SK-N-MC (cell line): ENCODE results near the gene IQCF2.

ENCODE experiments used
- DNase-seq: peaks from one replicate; pipeline ENCODE4 v3.0.0-alpha.2; 2011; ENCODE audit warnings: low read depth, low spot score
- H3K27ac ChIP-seq: fragments of 200-600 bp; sonication (generic); 2 replicates; pipeline ENCODE4 v1.5.1; 2016; ENCODE audit warnings: mixed run types
- H3K36me3 ChIP-seq: fragments of 200-600 bp; sonication (generic); 2 replicates; pipeline ENCODE4 v1.6.1; 2017; ENCODE audit warnings: antibody characterized with exemption, low read length, mixed read lengths; ENCODE audit not compliant: insufficient read depth
- H3K4me3 ChIP-seq: fragments of 200-600 bp; sonication (generic); 2 replicates; pipeline ENCODE4 v1.5.1; 2016
- H3K9ac ChIP-seq: fragments of 200-600 bp; sonication (generic); 2 replicates; pipeline ENCODE4 v1.8.0; 2017; ENCODE audit warnings: mixed run types, mixed read lengths; ENCODE audit not compliant: insufficient read length
- H3K9me3 ChIP-seq: fragments of 200-600 bp; sonication (generic); 2 replicates; pipeline ENCODE4 v1.6.1; 2017; ENCODE audit warnings: low read depth, mild to moderate bottlenecking, antibody characterized with exemption, low read length, moderate library complexity, mixed read lengths
- EZH2 ChIP-seq: fragments of 200-600 bp; sonication (generic); IDR thresholded peaks from one replicate; pipeline ENCODE4 v1.6.1; 2017; ENCODE audit warnings: antibody characterized with exemption
- FOXP2 ChIP-seq: optimal IDR thresholded peaks from 2 replicates; pipeline ENCODE3; 2011; ENCODE audit warnings: mild to moderate bottlenecking, moderate library complexity; ENCODE audit not compliant: insufficient read depth; ENCODE audit errors: extremely low read length, control extremely low read depth
- POLR2AphosphoS5 ChIP-seq: IDR thresholded peaks from 2 replicates; pipeline ENCODE4 v1.6.1; 2012; ENCODE audit warnings: mild to moderate bottlenecking, low read depth, low read length, borderline replicate concordance

The IQCF2 gene

DNA sequence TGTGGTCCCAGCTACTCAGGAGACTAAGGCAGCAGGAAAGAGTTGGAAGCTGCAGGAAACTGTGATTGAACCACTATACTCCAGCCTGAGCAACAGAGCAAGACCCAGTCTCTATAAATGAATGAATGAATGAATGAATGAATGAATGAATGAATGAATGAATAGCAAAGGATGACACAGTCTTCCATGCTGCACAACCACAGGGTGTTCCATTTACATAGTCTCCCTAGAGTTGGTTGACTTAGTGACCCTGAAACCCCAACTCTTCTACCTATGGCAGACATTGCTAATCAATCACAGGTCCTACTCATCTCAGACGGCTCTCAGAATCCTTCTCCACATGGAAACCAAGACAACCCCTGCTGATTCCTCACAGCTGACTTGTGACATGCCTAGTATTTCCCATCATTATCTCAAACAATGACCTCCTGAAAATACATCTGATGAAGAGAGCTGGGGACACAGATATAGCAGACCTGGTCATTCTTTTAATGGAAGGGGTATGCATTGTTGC, 11.9 kb downstream of the IQCF2 start:
- no peak for DNase-seq

DNA sequence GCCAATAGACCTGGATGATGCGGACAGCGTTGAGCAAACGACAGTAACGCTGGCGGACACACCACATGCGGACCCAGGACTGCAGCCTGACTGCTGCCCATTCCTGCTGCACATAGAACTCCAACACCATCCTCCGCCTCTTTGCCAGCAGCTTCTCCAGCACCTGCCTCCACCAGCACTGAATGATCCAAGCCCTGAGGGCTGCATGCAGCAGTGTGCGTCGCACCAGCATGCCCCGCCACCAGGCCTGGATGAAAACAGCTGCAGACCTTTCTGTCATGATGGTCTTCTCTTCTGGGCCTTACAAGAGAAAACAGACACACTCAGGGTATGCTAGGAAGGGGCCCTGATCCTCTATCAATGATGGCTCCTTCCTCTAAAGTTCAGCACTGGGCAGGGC, 12.5 kb downstream of the IQCF2 start:
- H3K27ac ChIP-seq = no peak overlapping the region
- H3K9ac ChIP-seq = no peak overlapping the region
- H3K9me3 ChIP-seq = no peaks in the 10 kb centered on the region
- H3K36me3 ChIP-seq = no peaks in the 10 kb centered on the region
- no peak for TF ChIP-seq EZH2
- TF ChIP-seq FOXP2 = no peak
- no peak for TF ChIP-seq POLR2AphosphoS5
- no peak overlapping the region for H3K4me3 ChIP-seq
- DNase-seq = no peak

More for the DNA sequence above, 11.9 kb downstream of the IQCF2 start:
- Histone ChIP-seq H3K9ac (no peak overlapping the region), H3K36me3 (no peaks in the 10 kb centered on the region), H3K9me3 (no peaks in the 10 kb centered on the region), H3K4me3 (no peak overlapping the region), H3K27ac (no peak overlapping the region)
- TF ChIP-seq FOXP2 (no peak), EZH2 (no peak), POLR2AphosphoS5 (no peak)

- no peaks in the 10 kb centered on the region for H3K9me3 ChIP-seq
- H3K36me3 ChIP-seq = no peaks in the 10 kb centered on the region
- no peak for DNase-seq
- TF ChIP-seq EZH2 = no peak
- no peak for TF ChIP-seq FOXP2
- H3K4me3 ChIP-seq = no peak overlapping the region
- no peak overlapping the region for H3K9ac ChIP-seq
- no peak overlapping the region for H3K27ac ChIP-seq
These were observed 13.0 kb downstream of the IQCF2 start for GRCh38 chr3:51874411-51874810.

DNA sequence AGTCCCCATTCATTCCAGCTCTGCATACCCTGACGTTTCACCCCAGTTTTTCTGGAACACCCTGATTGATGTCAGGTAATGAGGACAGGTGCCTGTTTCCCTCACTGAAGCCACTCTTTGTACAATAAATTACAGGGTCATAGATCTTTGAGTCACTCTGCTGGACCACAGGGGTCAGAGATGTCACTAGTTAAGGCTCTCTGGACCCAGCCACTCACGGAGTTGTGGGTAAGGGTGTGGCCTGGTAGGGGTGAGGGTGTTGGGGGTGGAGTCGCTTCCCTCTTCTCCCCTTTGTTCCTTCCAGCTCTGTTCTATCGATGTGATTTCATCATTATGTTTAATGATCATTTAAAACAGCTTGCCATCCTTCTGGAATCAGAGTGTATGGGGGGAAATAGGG, 13.5 kb downstream of the IQCF2 start:
- no peak overlapping the region for H3K27ac ChIP-seq
- no peak for DNase-seq
- TF ChIP-seq POLR2AphosphoS5 = no peak
- no peak for TF ChIP-seq FOXP2
- TF ChIP-seq EZH2 = no peak

GRCh38 chr3:51875501-51875900, 14.1 kb downstream of the IQCF2 start, which contains the start of gene IQCF5:
Gene IQCF5, minus strand, starts transcription at chr3:51875601. Its CDS starts 70 bp downstream, at chr3:51875531.
- H3K36me3 ChIP-seq = no peaks in the 10 kb centered on the region
- DNase-seq = no peak
- H3K27ac ChIP-seq = no peak within 1 kb of the TSS
- H3K9me3 ChIP-seq = no peaks in the 10 kb centered on the region
- TF ChIP-seq FOXP2 (no peak), POLR2AphosphoS5 (no peak), EZH2 (no peak)
- H3K9ac ChIP-seq = no peak within 1 kb of the TSS
- H3K4me3 ChIP-seq = no peak within 1 kb of the TSS

More for the DNA sequence above, 13.5 kb downstream of the IQCF2 start:
- H3K4me3 ChIP-seq = no peak overlapping the region
- no peaks in the 10 kb centered on the region for H3K36me3 ChIP-seq
- H3K9me3 ChIP-seq = no peaks in the 10 kb centered on the region
- H3K9ac ChIP-seq = no peak overlapping the region

DNA sequence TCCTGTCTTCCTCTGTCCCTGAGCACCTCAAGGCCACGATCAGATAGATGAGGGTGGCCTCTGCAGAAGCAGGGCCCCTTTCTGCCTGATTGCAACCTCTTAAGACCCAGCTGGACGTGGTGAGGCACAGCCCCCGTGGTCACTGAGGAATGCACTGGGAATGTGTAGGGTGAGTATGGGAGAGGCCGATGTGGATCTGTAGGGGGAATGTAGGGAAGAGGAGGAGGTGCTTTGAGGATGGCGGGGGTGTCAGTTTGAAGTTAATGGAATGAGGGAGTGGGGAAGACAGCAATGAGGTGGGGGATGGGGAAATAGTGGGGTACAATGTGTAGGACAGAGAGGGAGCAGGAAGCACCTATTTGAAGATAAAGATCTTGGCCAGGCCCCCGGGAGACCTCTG, 14.8 kb downstream of the IQCF2 start:
- no peak for DNase-seq
- Histone ChIP-seq H3K36me3 (no peaks in the 10 kb centered on the region), H3K9ac (no peak overlapping the region), H3K4me3 (no peak overlapping the region), H3K27ac (no peak overlapping the region), H3K9me3 (no peaks in the 10 kb centered on the region)
- TF ChIP-seq POLR2AphosphoS5 (no peak), EZH2 (no peak), FOXP2 (no peak)

DNA sequence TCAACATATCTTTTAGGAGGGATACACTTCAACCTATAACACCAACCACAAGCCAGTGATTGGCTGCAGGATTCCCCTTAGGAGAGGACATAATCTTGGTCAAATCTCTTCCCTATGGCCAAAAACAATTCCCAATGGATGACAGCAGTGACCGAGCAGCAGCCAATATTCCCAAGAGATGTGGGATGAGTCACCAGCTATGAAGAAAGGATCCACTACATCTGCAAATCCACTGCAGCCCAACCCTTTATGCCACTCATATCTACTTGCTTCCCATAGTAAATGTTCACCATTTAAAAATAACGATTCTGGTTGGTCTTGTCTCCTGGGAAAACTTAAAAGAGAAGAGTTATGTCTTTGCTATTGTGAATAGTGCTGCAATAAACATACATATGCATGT, 18.5 kb downstream of the IQCF2 start:
- Histone ChIP-seq H3K4me3 (no peak overlapping the region), H3K27ac (no peak overlapping the region), H3K9ac (no peak overlapping the region), H3K9me3 (no peaks in the 10 kb centered on the region), H3K36me3 (no peaks in the 10 kb centered on the region)
- no peak for TF ChIP-seq EZH2
- TF ChIP-seq POLR2AphosphoS5 = no peak
- no peak for TF ChIP-seq FOXP2
- DNase-seq = no peak

DNA sequence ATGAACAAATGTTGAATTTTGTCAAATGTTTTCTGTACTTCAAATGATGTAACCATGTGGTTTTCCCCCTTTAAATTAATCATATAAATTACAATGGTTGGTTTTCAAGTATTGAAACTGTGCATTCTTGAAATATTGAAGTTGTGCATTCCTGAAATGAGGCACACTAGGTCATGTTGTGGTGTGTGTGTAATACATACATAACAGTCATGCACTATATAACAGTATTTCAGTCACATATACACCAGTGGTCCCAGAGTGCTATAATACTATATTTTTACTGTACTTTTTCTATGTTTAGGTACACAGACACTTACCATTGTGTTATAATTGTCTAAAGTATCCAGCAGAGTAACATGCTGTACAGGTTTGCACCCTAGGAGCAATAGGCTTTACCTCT, 25.0 kb downstream of the IQCF2 start:
- H3K4me3 ChIP-seq = no peak overlapping the region
- H3K9me3 ChIP-seq = no peaks in the 10 kb centered on the region
- H3K9ac ChIP-seq = no peak overlapping the region
- DNase-seq = no peak
- no peaks in the 10 kb centered on the region for H3K36me3 ChIP-seq
- no peak overlapping the region for H3K27ac ChIP-seq
- TF ChIP-seq EZH2 = no peak
- TF ChIP-seq POLR2AphosphoS5 = no peak
- TF ChIP-seq FOXP2 = no peak

- Histone ChIP-seq H3K4me3 (no peak overlapping the region), H3K36me3 (no peaks in the 10 kb centered on the region), H3K27ac (no peak overlapping the region), H3K9me3 (no peaks in the 10 kb centered on the region), H3K9ac (no peak overlapping the region)
- no peak for DNase-seq
- TF ChIP-seq FOXP2 (no peak), POLR2AphosphoS5 (no peak), EZH2 (no peak)
These were observed 26.2 kb downstream of the IQCF2 start for GRCh38 chr3:51887620-51888019.

DNA sequence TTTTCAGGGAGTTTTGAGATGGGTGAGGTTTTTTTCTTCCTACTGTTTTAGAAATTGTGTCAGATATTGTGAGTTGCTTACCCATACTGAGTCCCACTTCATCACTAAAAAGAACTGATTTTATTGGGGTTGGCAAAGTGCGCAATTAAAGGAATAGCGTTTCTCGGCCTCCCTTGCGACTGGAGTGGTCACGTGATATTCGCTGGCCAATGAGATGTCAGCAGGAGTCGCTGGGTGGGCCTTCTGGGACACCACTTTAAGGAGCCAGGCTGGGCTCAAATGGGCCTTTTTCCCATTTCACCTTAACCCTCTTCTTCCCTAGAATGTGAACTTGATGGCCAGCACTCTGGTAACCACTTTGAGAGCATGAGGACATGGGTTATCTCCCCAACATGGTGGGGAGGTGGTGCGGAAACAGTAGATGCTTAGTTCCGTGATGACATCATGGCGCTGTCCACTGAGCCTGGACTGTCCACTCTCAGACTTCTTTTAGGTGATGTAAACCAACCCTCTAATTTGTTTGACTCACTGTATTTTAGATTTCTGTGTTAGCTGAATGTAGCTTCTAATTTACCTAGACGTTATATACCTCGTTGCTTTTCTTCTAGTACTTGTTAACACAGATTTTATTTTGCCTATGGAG, 27.2 kb downstream of the IQCF2 start:
- Histone ChIP-seq H3K9ac (no peak overlapping the region), H3K27ac (no peak overlapping the region), H3K4me3 (no peak overlapping the region), H3K9me3 (no peaks in the 10 kb centered on the region), H3K36me3 (no peaks in the 10 kb centered on the region)
- no peak for TF ChIP-seq EZH2
- TF ChIP-seq FOXP2 = no peak
- no peak for TF ChIP-seq POLR2AphosphoS5
- DNase-seq = no peak
